AG09309 (cell line): Measurements from ENCODE around the gene SLC22A7.
"Not testable (repeated sequence)": the region's sequence is repeated elsewhere in the genome, so short reads cannot be mapped to it uniquely, and the experiment has no call there.

Experiments
- DNase-seq: peaks from one replicate; pipeline ENCODE4 v3.0.0-alpha.2; 2010; ENCODE audit warnings: low read depth
- H3K4me3 ChIP-seq: 2 replicates; pipeline ENCODE4 v1.5.1; 2011; ENCODE audit warnings: mild to moderate bottlenecking, low read depth, low read length, moderate library complexity; ENCODE audit not compliant: control insufficient read depth
- CTCF ChIP-seq: IDR thresholded peaks from 2 replicates; pipeline ENCODE4 v1.5.1; 2011; ENCODE audit warnings: mild to moderate bottlenecking, low read depth, low read length, inconsistent platforms; ENCODE audit not compliant: insufficient read depth, control insufficient read depth; ENCODE audit errors: missing control alignments

SLC22A7 gene

GRCh38 chr6:43347444-43347843 is 49.4 kb downstream of the SLC22A7 start:
- H3K4me3 ChIP-seq, result no peak overlapping the region
- no peak for TF ChIP-seq CTCF
- DNase-seq, result no peak

- not testable (repeated sequence) for H3K4me3 ChIP-seq, DNase-seq
These were observed 53.9 kb downstream of the SLC22A7 start for GRCh38 chr6:43351951-43352350.
